BLaER1 (cell line): Measurements from ENCODE around the gene IL17REL.

ENCODE experiments used
- H3K27ac ChIP-seq: shearing (Covaris generic); formaldehyde crosslinking; 2 replicates; pipeline ENCODE4 v1.8.1; 2022
- H3K27me3 ChIP-seq: shearing (Covaris generic); formaldehyde crosslinking; 2 replicates; pipeline ENCODE4 v1.8.1; 2022
- H3K36me3 ChIP-seq: shearing (Covaris generic); formaldehyde crosslinking; 2 replicates; pipeline ENCODE4 v1.8.1; 2022
- H3K4me1 ChIP-seq: shearing (Covaris generic); formaldehyde crosslinking; 2 replicates; pipeline ENCODE4 v1.8.1; 2022
- H3K4me2 ChIP-seq: shearing (Covaris generic); formaldehyde crosslinking; 2 replicates; pipeline ENCODE4 v1.8.1; 2022
- H3K4me3 ChIP-seq: shearing (Covaris generic); formaldehyde crosslinking; 2 replicates; pipeline ENCODE4 v1.8.1; 2022
- H3K9ac ChIP-seq: shearing (Covaris generic); formaldehyde crosslinking; 2 replicates; pipeline ENCODE4 v1.8.1; 2022
- H3K9me3 ChIP-seq: shearing (Covaris generic); formaldehyde crosslinking; 2 replicates; pipeline ENCODE4 v1.8.1; 2022
- H4K20me1 ChIP-seq: shearing (Covaris generic); formaldehyde crosslinking; 2 replicates; pipeline ENCODE4 v1.8.1; 2022
- Cebpa-rat ChIP-seq: shearing (Covaris generic); IDR thresholded peaks from 2 replicates; pipeline ENCODE4 v1.8.1; 2022

The IL17REL gene

GRCh38 chr22:50022171-50022819 is 9.7 kb upstream of the IL17REL start:
- Histone ChIP-seq H3K4me1 (peaks cover under 1% of the 10 kb centered on the region), H3K9me3 (peaks cover 12% of the 10 kb centered on the region; the same call in 1 of the 2 replicates), H3K4me2 (no peak overlapping the region), H3K4me3 (no peak overlapping the region), H3K27me3 (peaks cover 23% of the 10 kb centered on the region), H3K9ac (no peak overlapping the region), H3K27ac (no peak overlapping the region), H3K36me3 (no peaks in the 10 kb centered on the region), H4K20me1 (no peaks in the 10 kb centered on the region)
- no peak for TF ChIP-seq Cebpa-rat

GRCh38 chr22:50020606-50021005 is 8.0 kb upstream of the IL17REL start:
- Histone ChIP-seq H4K20me1 (0 out of 2 replicates have a peak, but pooled peaks cover 6% of the 10 kb centered on the region), H3K4me2 (no peak overlapping the region), H3K9me3 (peaks cover 12% of the 10 kb centered on the region; the same call in 1 of the 2 replicates), H3K27ac (no peak overlapping the region), H3K4me1 (no peaks in the 10 kb centered on the region), H3K36me3 (no peaks in the 10 kb centered on the region), H3K9ac (no peak overlapping the region), H3K27me3 (peaks cover 40% of the 10 kb centered on the region), H3K4me3 (no peak overlapping the region)
- no peak for TF ChIP-seq Cebpa-rat

GRCh38 chr22:50019316-50019715 is 6.8 kb upstream of the IL17REL start:
- H3K9me3 ChIP-seq = peaks cover 12% of the 10 kb centered on the region; the same call in 1 of the 2 replicates
- peaks cover 8% of the 10 kb centered on the region; the same call in 1 of the 2 replicates for H3K4me1 ChIP-seq
- TF ChIP-seq Cebpa-rat = no peak
- peaks cover 12% of the 10 kb centered on the region; the same call in 1 of the 2 replicates for H4K20me1 ChIP-seq
- H3K4me2 ChIP-seq = no peak overlapping the region
- no peaks in the 10 kb centered on the region for H3K36me3 ChIP-seq
- H3K9ac ChIP-seq = no peak overlapping the region
- no peak overlapping the region for H3K4me3 ChIP-seq
- H3K27ac ChIP-seq = no peak overlapping the region
- peaks cover 52% of the 10 kb centered on the region for H3K27me3 ChIP-seq

- Histone ChIP-seq H3K4me2 (no peak overlapping the region; the same call in 1 of the 2 replicates), H3K9ac (no peak overlapping the region), H3K27ac (no peak overlapping the region), H3K4me3 (no peak overlapping the region), H3K4me1 (peaks cover 9% of the 10 kb centered on the region; the same call in 1 of the 2 replicates), H3K27me3 (peaks cover 57% of the 10 kb centered on the region), H4K20me1 (peaks cover 16% of the 10 kb centered on the region; the same call in 1 of the 2 replicates), H3K36me3 (no peaks in the 10 kb centered on the region), H3K9me3 (peaks cover 12% of the 10 kb centered on the region; the same call in 1 of the 2 replicates)
- TF ChIP-seq Cebpa-rat = no peak
Measured at GRCh38 chr22:50018608-50019285, 6.2 kb upstream of the IL17REL start.

- no peak for TF ChIP-seq Cebpa-rat
- no peak overlapping the region for H3K4me3 ChIP-seq
- H3K27me3 ChIP-seq = peaks cover 67% of the 10 kb centered on the region
- H3K4me2 ChIP-seq = no peak overlapping the region
- peaks cover 12% of the 10 kb centered on the region; the same call in 1 of the 2 replicates for H3K9me3 ChIP-seq
- peaks cover 9% of the 10 kb centered on the region; the same call in 1 of the 2 replicates for H3K4me1 ChIP-seq
- peaks cover 18% of the 10 kb centered on the region; the same call in 1 of the 2 replicates for H4K20me1 ChIP-seq
- no peaks in the 10 kb centered on the region for H3K36me3 ChIP-seq
- H3K9ac ChIP-seq = no peak overlapping the region
- no peak overlapping the region for H3K27ac ChIP-seq
Measured at GRCh38 chr22:50017701-50018224, 5.2 kb upstream of the IL17REL start.

GRCh38 chr22:50016988-50017700 is 4.6 kb upstream of the IL17REL start:
- Histone ChIP-seq H3K4me3 (no peak overlapping the region), H3K9ac (no peak overlapping the region), H3K4me1 (peaks cover 9% of the 10 kb centered on the region; the same call in 1 of the 2 replicates), H3K9me3 (peaks cover 12% of the 10 kb centered on the region; the same call in 1 of the 2 replicates), H3K27me3 (peaks cover 73% of the 10 kb centered on the region), H3K27ac (no peak overlapping the region), H3K4me2 (no peak overlapping the region), H3K36me3 (no peaks in the 10 kb centered on the region), H4K20me1 (peaks cover 25% of the 10 kb centered on the region; the same call in 1 of the 2 replicates)
- TF ChIP-seq Cebpa-rat = no peak

GRCh38 chr22:50016308-50016987 is 3.9 kb upstream of the IL17REL start:
- Histone ChIP-seq H3K27ac (no peak overlapping the region), H3K36me3 (no peaks in the 10 kb centered on the region), H3K4me2 (no peak overlapping the region), H4K20me1 (peaks cover 32% of the 10 kb centered on the region; the same call in 1 of the 2 replicates), H3K4me1 (peaks cover 9% of the 10 kb centered on the region; the same call in 1 of the 2 replicates), H3K27me3 (peaks cover 80% of the 10 kb centered on the region), H3K9ac (no peak overlapping the region), H3K4me3 (no peak overlapping the region), H3K9me3 (peaks cover 12% of the 10 kb centered on the region; the same call in 1 of the 2 replicates)
- TF ChIP-seq Cebpa-rat = no peak

- H3K9ac ChIP-seq = no peak overlapping the region
- no peaks in the 10 kb centered on the region for H3K36me3 ChIP-seq
- H3K27ac ChIP-seq = no peak overlapping the region
- TF ChIP-seq Cebpa-rat = no peak
- peaks cover 9% of the 10 kb centered on the region; the same call in 1 of the 2 replicates for H3K4me1 ChIP-seq
- H3K4me3 ChIP-seq = no peak overlapping the region
- peaks cover 32% of the 10 kb centered on the region; the same call in 1 of the 2 replicates for H4K20me1 ChIP-seq
- H3K4me2 ChIP-seq = no peak overlapping the region
- H3K9me3 ChIP-seq = peaks cover 11% of the 10 kb centered on the region; the same call in 1 of the 2 replicates
- peaks cover 88% of the 10 kb centered on the region for H3K27me3 ChIP-seq
Measured at GRCh38 chr22:50015451-50016307, 3.1 kb upstream of the IL17REL start.
